Right atrium auricular region (tissue), 2 donors: Measurements from ENCODE around the gene ZCCHC7. TPM values are rescaled to one million over a fixed set of nuclear protein-coding genes. Genes with fewer than 3 reads are reported as not detected.
A peak's percentile ranks its signal among the peaks of the same experiment; 100 is the strongest.
"Not testable (repeated sequence)": the region's sequence is repeated elsewhere in the genome, so short reads cannot be mapped to it uniquely, and the experiment has no call there.

Experiments used
- DNase-seq: peaks from one replicate; pipeline ENCODE4 v3.0.0-alpha.2; 2019; ENCODE audit warnings: low spot score
- H3K27ac ChIP-seq, 2 donors: fragments of 200-600 bp; sonication (generic); 1 replicate in 1 of 2; 2 replicates in 1 of 2; pipeline ENCODE4 v1.5.1; 2016 to 2019
- H3K27me3 ChIP-seq, 2 donors: fragments of 200-600 bp; sonication (generic); one replicate each; pipeline versions ENCODE4 v1.5.1 to v1.6.0; 2017 to 2019
- H3K36me3 ChIP-seq: fragments of 200-600 bp; sonication (generic); one replicate; pipeline ENCODE4 v1.5.1; 2016
- H3K4me1 ChIP-seq, 2 donors: fragments of 200-600 bp; sonication (generic); one replicate each; pipeline versions ENCODE4 v1.5.1 to v1.6.0; 2017 to 2019
- H3K4me3 ChIP-seq, 2 donors: fragments of 200-600 bp; sonication (generic); 1 replicate in 1 of 2; 2 replicates in 1 of 2; pipeline ENCODE4 v1.5.1; 2017 to 2019; ENCODE audit warnings: mild to moderate bottlenecking in 1 of 2, moderate library complexity in 1 of 2
- H3K9me3 ChIP-seq, 2 donors: fragments of 200-600 bp; sonication (generic); one replicate each; pipeline ENCODE4 v1.5.1; 2019
- CTCF ChIP-seq, 2 donors: fragments of 200-600 bp; sonication (generic); IDR thresholded peaks; one replicate each; pipeline ENCODE4 v1.5.1; 2019; ENCODE audit warnings: antibody characterized with exemption in 2 of 2
- total RNA-seq, 2 donors: library from RNA; depleted of rRNA; stranded (reverse); fragments of >200 nt; gene quantifications; one replicate each; pipeline ENCODE4 v1.1.0, GENCODE V29; 2016

ZCCHC7 gene
- total RNA-seq, 2 donors from 2014 or later, result 8.1 to 8.6 TPM

GRCh38 chr9:37202091-37202490 lies 81.7 kb downstream of the ZCCHC7 start:
- Histone ChIP-seq H3K27me3 (no peaks in the 10 kb centered on the region), H3K4me1 (peaks cover 0 to 16% of the 10 kb centered on the region in 2 donors), H3K36me3 (no peaks in the 10 kb centered on the region), H3K27ac (no peak overlapping the region), H3K9me3 (peaks cover 0 to 8% of the 10 kb centered on the region in 2 donors), H3K4me3 (no peak overlapping the region)
- no peak for TF ChIP-seq CTCF (IDR thresholded peaks at IDR 0.05)
- no peak for DNase-seq

- not testable (repeated sequence) for DNase-seq, H3K4me1 ChIP-seq, H3K27ac ChIP-seq, H3K36me3 ChIP-seq, H3K4me3 ChIP-seq, H3K27me3 ChIP-seq, H3K9me3 ChIP-seq
These were observed 83.1 kb downstream of the ZCCHC7 start for GRCh38 chr9:37203456-37203855.

- no peak overlapping the region for H3K27ac ChIP-seq
- H3K36me3 ChIP-seq, result peaks cover 4% of the 10 kb centered on the region
- peaks cover 0 to 13% of the 10 kb centered on the region in 2 donors for H3K4me1 ChIP-seq
- DNase-seq, result no peak
- H3K27me3 ChIP-seq, result no peaks in the 10 kb centered on the region
- no peak overlapping the region for H3K4me3 ChIP-seq
- no peak for TF ChIP-seq CTCF (IDR thresholded peaks at IDR 0.05)
- H3K9me3 ChIP-seq, result peaks cover 0 to 8% of the 10 kb centered on the region in 2 donors
These were observed 85.8 kb downstream of the ZCCHC7 start for GRCh38 chr9:37206121-37206620.

GRCh38 chr9:37209431-37210386 lies 89.3 kb downstream of the ZCCHC7 start:
- TF ChIP-seq CTCF (IDR thresholded peaks at IDR 0.05), result peak; percentile 17 to 28
- peaks cover 0 to 13% of the 10 kb centered on the region in 2 donors for H3K4me1 ChIP-seq
- no peak overlapping the region for H3K4me3 ChIP-seq
- no peaks in the 10 kb centered on the region for H3K27me3 ChIP-seq
- peaks cover 0 to under 1% of the 10 kb centered on the region in 2 donors for H3K9me3 ChIP-seq
- H3K36me3 ChIP-seq, result peaks cover 4% of the 10 kb centered on the region
- no peak for DNase-seq
- H3K27ac ChIP-seq, result no peak overlapping the region

GRCh38 chr9:37210737-37211523 lies 90.6 kb downstream of the ZCCHC7 start:
- no peak overlapping the region for H3K4me3 ChIP-seq
- peaks cover 0 to 13% of the 10 kb centered on the region in 2 donors for H3K4me1 ChIP-seq
- H3K27me3 ChIP-seq, result no peaks in the 10 kb centered on the region
- no peak for DNase-seq
- TF ChIP-seq CTCF (IDR thresholded peaks at IDR 0.05), result no peak
- H3K36me3 ChIP-seq, result peaks cover 4% of the 10 kb centered on the region
- H3K27ac ChIP-seq, result no peak overlapping the region
- no peaks in the 10 kb centered on the region for H3K9me3 ChIP-seq

GRCh38 chr9:37212435-37212834 lies 92.1 kb downstream of the ZCCHC7 start:
- no peak for DNase-seq
- H3K36me3 ChIP-seq, result peaks cover 4% of the 10 kb centered on the region
- no peaks in the 10 kb centered on the region for H3K9me3 ChIP-seq
- H3K4me1 ChIP-seq, result peaks cover 0 to 13% of the 10 kb centered on the region in 2 donors
- H3K4me3 ChIP-seq, result no peak overlapping the region
- no peak for TF ChIP-seq CTCF (IDR thresholded peaks at IDR 0.05)
- H3K27ac ChIP-seq, result no peak overlapping the region
- no peaks in the 10 kb centered on the region for H3K27me3 ChIP-seq
